Measurements from ENCODE around the gene CREBBP. TPM values are rescaled to one million over a fixed set of nuclear protein-coding genes. Genes with fewer than 3 reads are reported as not detected.

CREBBP gene
- total RNA-seq, 2 donors from 2014 or later = 82.2 to 143 TPM

DNA sequence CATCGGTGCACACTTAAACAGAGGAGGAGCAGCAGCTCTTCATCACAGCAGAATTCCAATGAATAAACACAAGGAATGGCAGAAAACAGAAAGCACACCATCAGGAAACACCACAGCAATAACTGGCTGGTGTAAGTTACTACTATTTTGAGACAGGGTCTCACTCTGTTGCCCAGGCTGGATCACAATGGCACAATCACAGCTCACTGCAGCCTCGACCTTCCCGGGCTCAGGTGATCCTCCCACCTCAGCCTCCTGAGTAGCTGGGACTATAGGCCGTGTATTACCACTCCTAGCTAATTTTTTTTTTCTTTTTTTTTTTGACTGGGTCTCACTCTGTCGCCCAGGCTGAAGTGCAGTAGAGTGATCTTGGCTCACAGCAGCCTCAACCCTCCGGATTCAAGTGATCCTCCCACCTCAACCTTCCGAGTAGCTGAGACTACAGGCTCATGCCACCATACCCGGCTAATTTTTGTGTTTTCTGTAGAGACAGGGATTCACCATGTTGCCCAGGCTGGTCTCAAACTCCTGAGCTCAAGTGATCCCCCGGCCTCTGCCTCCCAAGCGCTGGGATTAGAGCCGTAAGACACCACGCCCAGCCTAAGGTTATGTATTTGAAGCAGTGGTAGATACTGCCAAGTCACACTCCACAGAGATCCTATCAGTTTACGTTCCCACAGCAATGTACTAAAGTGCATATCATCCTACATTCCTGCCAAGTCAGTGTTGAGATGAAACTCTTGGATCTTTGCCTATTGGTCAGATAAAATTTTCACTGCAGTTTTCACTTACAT, 183.9 kb downstream of the CREBBP start:
- no peaks in the 10 kb centered on the region for H3K36me3 ChIP-seq
- TF ChIP-seq POLR2A (IDR thresholded peaks at IDR 0.05) = no peak
- TF ChIP-seq, protein P1, sequence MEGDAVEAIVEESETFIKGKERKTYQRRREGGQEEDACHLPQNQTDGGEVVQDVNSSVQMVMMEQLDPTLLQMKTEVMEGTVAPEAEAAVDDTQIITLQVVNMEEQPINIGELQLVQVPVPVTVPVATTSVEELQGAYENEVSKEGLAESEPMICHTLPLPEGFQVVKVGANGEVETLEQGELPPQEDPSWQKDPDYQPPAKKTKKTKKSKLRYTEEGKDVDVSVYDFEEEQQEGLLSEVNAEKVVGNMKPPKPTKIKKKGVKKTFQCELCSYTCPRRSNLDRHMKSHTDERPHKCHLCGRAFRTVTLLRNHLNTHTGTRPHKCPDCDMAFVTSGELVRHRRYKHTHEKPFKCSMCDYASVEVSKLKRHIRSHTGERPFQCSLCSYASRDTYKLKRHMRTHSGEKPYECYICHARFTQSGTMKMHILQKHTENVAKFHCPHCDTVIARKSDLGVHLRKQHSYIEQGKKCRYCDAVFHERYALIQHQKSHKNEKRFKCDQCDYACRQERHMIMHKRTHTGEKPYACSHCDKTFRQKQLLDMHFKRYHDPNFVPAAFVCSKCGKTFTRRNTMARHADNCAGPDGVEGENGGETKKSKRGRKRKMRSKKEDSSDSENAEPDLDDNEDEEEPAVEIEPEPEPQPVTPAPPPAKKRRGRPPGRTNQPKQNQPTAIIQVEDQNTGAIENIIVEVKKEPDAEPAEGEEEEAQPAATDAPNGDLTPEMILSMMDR (IDR thresholded peaks at IDR 0.05) = no peak
- peak; percentile 89 for TF ChIP-seq POLR2AphosphoS5 (IDR thresholded peaks at IDR 0.05)
- no peaks in the 10 kb centered on the region for H3K4me1 ChIP-seq (replicated peaks)
- intact Hi-C loops (cut with DNase I) = loop anchor here (10.0 kb wide), 1 partner anchor 258 kb away; no protein-coding TSS in a partner anchor
- WGBS = 59% methylated on average over 13 of the region's 13 CpGs
- no peaks in the 10 kb centered on the region for H3K9me3 ChIP-seq
- no peaks in the 10 kb centered on the region for H3K27me3 ChIP-seq (replicated peaks; ENCODE audit: insufficient read depth)
- peak; percentile 69 for DNase-seq (ENCODE audit: low spot score)
- H3K4me3 ChIP-seq = no peak overlapping the region
- H3K27ac ChIP-seq = peak overlapping the region; percentile 10 to 45

GRCh38 chr16:3695610-3696369, 184.7 kb downstream of the CREBBP start:
- peak overlapping the region in 1 of 2 donors; percentile 45 for H3K27ac ChIP-seq
- 79% methylated on average over 19 of the region's 19 CpGs for WGBS
- H3K36me3 ChIP-seq = no peaks in the 10 kb centered on the region
- no peaks in the 10 kb centered on the region for H3K27me3 ChIP-seq (replicated peaks; ENCODE audit: insufficient read depth)
- no peaks in the 10 kb centered on the region for H3K9me3 ChIP-seq
- peaks cover 2% of the 10 kb centered on the region for H3K4me1 ChIP-seq (replicated peaks)
- no peak for DNase-seq (ENCODE audit: low spot score)
- intact Hi-C loops (cut with DNase I) = loop anchor here (10.0 kb wide), 1 partner anchor 259 kb away; no protein-coding TSS in a partner anchor
- H3K4me3 ChIP-seq = no peak overlapping the region
- TF ChIP-seq, protein P1 (IDR thresholded peaks at IDR 0.05) = no peak
- TF ChIP-seq POLR2AphosphoS5 (IDR thresholded peaks at IDR 0.05) (no peak), POLR2A (IDR thresholded peaks at IDR 0.05) (no peak)

DNA sequence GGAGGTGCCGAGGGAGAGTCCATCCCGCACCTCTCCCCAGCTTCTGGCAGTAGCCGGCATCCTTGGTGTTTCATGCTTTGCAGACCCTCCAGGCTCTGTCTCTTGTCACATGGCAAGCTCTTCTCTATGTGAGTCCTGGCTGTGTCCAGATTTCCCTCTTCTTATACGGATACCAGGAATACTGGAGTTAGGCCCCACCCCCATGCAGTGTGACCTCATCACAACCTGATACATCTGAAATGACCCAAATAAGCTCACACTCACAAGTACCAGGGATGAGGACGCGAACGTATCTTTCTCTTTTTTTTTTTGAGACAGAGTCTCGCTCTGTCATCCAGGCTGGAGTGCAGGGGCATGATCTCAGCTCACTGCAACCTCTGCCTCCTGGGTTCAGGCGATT, 186.5 kb downstream of the CREBBP start:
- TF ChIP-seq POLR2A (IDR thresholded peaks at IDR 0.05) (no peak), POLR2AphosphoS5 (IDR thresholded peaks at IDR 0.05) (no peak)
- TF ChIP-seq, protein P1 (IDR thresholded peaks at IDR 0.05) = no peak
- no peaks in the 10 kb centered on the region for H3K9me3 ChIP-seq
- 90% methylated on average over 9 of the region's 9 CpGs for WGBS
- H3K4me1 ChIP-seq (replicated peaks) = peaks cover 4% of the 10 kb centered on the region
- H3K27me3 ChIP-seq (replicated peaks; ENCODE audit: insufficient read depth) = no peaks in the 10 kb centered on the region
- DNase-seq (ENCODE audit: low spot score) = no peak
- H3K27ac ChIP-seq = no peak overlapping the region
- no peak overlapping the region for H3K4me3 ChIP-seq
- H3K36me3 ChIP-seq = no peaks in the 10 kb centered on the region
- intact Hi-C loops (cut with DNase I) = loop anchor here (10.0 kb wide), 1 partner anchor 261 kb away; no protein-coding TSS in a partner anchor

- WGBS = 79% methylated on average over 12 of the region's 12 CpGs
- Histone ChIP-seq H3K36me3 (no peaks in the 10 kb centered on the region), H3K27ac (no peak overlapping the region), H3K9me3 (no peaks in the 10 kb centered on the region), H3K27me3 (replicated peaks; ENCODE audit: insufficient read depth) (no peaks in the 10 kb centered on the region), H3K4me3 (no peak overlapping the region), H3K4me1 (replicated peaks) (peaks cover 4% of the 10 kb centered on the region)
- intact Hi-C loops (cut with DNase I) = loop anchor here (10.0 kb wide), 1 partner anchor 263 kb away; no protein-coding TSS in a partner anchor
- TF ChIP-seq, protein P1 (IDR thresholded peaks at IDR 0.05) = no peak
- TF ChIP-seq POLR2A (IDR thresholded peaks at IDR 0.05) (no peak), POLR2AphosphoS5 (IDR thresholded peaks at IDR 0.05) (no peak)
- no peak for DNase-seq (ENCODE audit: low spot score)
Observed at GRCh38 chr16:3691761-3692160, 188.8 kb downstream of the CREBBP start.

Measured in prostate gland (tissue), 2 donors.